Measurements from ENCODE around the gene FSHB. TPM values are rescaled to one million over a fixed set of nuclear protein-coding genes. Genes with fewer than 3 reads are reported as not detected.

Gene FSHB
- total RNA-seq, 1 experiment from 2014 or later: not detected

DNA sequence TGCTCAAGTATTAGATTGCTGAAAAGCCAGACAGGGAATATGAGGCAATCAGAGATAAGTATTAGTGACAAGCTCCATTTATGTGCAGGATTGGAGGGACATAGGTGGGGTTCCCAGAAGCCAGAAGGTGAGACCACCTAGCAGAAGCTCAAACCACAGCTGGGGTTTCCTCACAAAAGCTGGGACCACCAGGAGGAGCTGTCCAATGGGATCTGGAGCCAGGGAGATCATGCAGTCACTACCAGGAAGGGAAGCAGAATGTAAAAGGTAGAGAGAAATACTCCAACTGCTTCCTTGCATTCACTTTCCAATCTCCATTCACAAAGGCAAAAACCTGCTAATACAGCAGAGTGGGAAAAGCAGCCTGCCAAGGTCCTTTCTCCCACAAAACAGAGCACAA is 5.2 kb upstream of the FSHB start:
- intact Hi-C loops (cut with micrococcal nuclease; ENCODE audit: unreplicated experiment) (no loop called here), in situ Hi-C loops (cut with HindIII; ENCODE audit: low pct_unique_long_range_greater_than_20kb, low sequenced_read_pairs) (no loop called here)

DNA sequence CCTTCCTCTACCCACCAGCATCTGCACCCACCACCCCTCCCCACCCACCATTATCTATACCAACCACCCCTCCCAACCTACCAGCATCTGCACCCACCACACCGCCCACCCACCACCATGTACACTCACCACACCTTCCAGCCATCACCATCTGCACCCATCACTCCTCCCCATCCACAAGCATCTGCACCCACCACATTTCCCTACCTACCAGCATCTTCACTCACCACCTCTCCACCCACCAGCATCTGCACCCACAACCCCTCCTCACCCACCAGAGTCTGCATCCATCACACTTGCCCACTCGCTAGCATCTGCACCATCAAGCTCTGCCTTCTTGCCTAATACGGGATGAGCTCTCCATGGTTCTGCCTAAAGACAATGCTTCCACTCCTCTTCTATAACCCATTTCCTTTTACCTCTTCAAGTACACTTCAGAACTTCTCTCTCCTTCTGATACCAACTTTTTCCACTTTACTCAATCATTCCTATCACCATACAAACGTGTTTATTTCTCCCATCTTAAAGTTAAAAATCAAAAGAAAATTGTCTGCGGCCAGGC is 2.4 kb upstream of the FSHB start:
- Histone ChIP-seq H3K36me3 (ENCODE audit: control insufficient read depth, insufficient read depth, low read length) (no peaks in the 10 kb centered on the region), H3K4me3 (ENCODE audit: low read depth in 2 of 2, low read length in 2 of 2) (no peak overlapping the region), H3K27ac (ENCODE audit: low read length) (no peak overlapping the region), H3K27me3 (ENCODE audit: control insufficient read depth, insufficient read depth, low read length) (no peaks in the 10 kb centered on the region), H3K9me3 (ENCODE audit: control insufficient read depth, insufficient read depth, low read depth, low read length) (no peaks in the 10 kb centered on the region), H3K4me1 (ENCODE audit: control insufficient read depth, insufficient read depth, low read length) (no peaks in the 10 kb centered on the region)
- TF ChIP-seq POLR2AphosphoS5 (IDR thresholded peaks at IDR 0.05; ENCODE audit: low read depth, low read length) (no peak), TCF7L2 (IDR thresholded peaks at IDR 0.05; ENCODE audit: low read depth, low read length) (no peak), CTCF (IDR thresholded peaks at IDR 0.05) (no peak), SIN3A (IDR thresholded peaks at IDR 0.05; ENCODE audit: borderline replicate concordance, insufficient read depth, low read depth, low read length) (no peak)
- TF ChIP-seq, protein P1, sequence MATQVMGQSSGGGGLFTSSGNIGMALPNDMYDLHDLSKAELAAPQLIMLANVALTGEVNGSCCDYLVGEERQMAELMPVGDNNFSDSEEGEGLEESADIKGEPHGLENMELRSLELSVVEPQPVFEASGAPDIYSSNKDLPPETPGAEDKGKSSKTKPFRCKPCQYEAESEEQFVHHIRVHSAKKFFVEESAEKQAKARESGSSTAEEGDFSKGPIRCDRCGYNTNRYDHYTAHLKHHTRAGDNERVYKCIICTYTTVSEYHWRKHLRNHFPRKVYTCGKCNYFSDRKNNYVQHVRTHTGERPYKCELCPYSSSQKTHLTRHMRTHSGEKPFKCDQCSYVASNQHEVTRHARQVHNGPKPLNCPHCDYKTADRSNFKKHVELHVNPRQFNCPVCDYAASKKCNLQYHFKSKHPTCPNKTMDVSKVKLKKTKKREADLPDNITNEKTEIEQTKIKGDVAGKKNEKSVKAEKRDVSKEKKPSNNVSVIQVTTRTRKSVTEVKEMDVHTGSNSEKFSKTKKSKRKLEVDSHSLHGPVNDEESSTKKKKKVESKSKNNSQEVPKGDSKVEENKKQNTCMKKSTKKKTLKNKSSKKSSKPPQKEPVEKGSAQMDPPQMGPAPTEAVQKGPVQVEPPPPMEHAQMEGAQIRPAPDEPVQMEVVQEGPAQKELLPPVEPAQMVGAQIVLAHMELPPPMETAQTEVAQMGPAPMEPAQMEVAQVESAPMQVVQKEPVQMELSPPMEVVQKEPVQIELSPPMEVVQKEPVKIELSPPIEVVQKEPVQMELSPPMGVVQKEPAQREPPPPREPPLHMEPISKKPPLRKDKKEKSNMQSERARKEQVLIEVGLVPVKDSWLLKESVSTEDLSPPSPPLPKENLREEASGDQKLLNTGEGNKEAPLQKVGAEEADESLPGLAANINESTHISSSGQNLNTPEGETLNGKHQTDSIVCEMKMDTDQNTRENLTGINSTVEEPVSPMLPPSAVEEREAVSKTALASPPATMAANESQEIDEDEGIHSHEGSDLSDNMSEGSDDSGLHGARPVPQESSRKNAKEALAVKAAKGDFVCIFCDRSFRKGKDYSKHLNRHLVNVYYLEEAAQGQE (IDR thresholded peaks at IDR 0.05; ENCODE audit: insufficient read depth in 1 of 2, low read depth in 2 of 2, low read length in 1 of 2): no peak
- no TSS peak for BruUV-seq (replicated peaks)
- ChIA-PET POLR2A (no interaction called here), CTCF (no interaction called here)
- no peak for DNase-seq (ENCODE audit: low read depth, low spot score)
- intact Hi-C loops (cut with micrococcal nuclease; ENCODE audit: unreplicated experiment): no loop called here
- no peak for ATAC-seq
- in situ Hi-C loops (cut with HindIII; ENCODE audit: low pct_unique_long_range_greater_than_20kb, low sequenced_read_pairs): no loop called here

More for the DNA sequence above, 5.2 kb upstream of the FSHB start:
- BruUV-seq (replicated peaks): no TSS peak
- Histone ChIP-seq H3K4me3 (ENCODE audit: low read depth in 2 of 2, low read length in 2 of 2) (no peak overlapping the region), H3K27me3 (ENCODE audit: control insufficient read depth, insufficient read depth, low read length) (no peaks in the 10 kb centered on the region), H3K4me1 (ENCODE audit: control insufficient read depth, insufficient read depth, low read length) (no peaks in the 10 kb centered on the region), H3K27ac (ENCODE audit: low read length) (no peak overlapping the region), H3K36me3 (ENCODE audit: control insufficient read depth, insufficient read depth, low read length) (no peaks in the 10 kb centered on the region), H3K9me3 (ENCODE audit: control insufficient read depth, insufficient read depth, low read depth, low read length) (no peaks in the 10 kb centered on the region)
- ATAC-seq (no peak), DNase-seq (ENCODE audit: low read depth, low spot score) (no peak)
- ChIA-PET CTCF (no interaction called here), POLR2A (no interaction called here)
- no peak for TF ChIP-seq TCF7L2 (IDR thresholded peaks at IDR 0.05; ENCODE audit: low read depth, low read length)
- TF ChIP-seq, protein P1 (IDR thresholded peaks at IDR 0.05; ENCODE audit: insufficient read depth in 1 of 2, low read depth in 2 of 2, low read length in 1 of 2): no peak
- TF ChIP-seq CTCF (IDR thresholded peaks at IDR 0.05): no peak

Data from Panc1 (cell line).